Measurements from ENCODE around the gene ARHGEF4. TPM values are rescaled to one million over a fixed set of nuclear protein-coding genes. Genes with fewer than 3 reads are reported as not detected.

The ARHGEF4 gene
- total RNA-seq, 1 experiment from 2014 or later, result 12.6 TPM

DNA sequence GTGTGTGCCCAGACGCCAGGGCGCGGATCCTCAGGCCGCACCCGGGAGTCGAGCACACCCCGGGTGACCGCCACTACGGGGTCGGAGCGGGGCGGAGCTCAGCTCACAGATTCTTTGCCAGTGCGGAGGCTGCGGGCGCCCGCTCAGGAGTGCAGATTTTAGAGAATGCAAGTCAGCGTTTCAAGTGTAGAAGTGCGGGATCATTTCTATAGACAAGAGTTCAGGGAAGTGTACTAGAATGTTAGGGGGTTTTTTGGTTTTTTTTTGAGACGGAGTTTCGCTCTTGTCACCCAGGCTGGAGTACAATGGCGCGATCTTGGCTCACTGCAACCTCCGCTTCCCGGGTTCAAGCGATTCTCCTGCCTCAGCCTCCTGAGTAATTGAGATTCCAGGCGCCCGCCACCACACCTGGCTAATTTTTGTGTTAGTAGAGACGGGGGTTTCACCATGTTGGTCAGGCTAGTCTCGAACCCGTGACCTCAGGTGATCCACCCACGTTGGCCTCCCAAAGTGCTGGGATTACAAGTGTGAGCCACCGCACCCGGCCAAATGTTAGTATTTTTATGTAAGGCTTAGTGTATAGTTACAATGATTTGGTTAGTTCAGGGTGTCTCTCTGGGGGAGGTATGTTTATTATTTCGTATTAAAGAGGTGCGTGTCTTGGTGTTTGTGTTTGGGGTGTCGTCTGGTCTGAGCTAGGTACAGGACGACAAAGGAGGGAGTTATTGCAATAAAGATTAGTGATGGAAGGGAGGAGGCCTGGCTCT is 257.2 kb downstream of the ARHGEF4 start:
- H3K23ac ChIP-seq (ENCODE audit: insufficient read length, low read depth, low read length), result no peak overlapping the region
- H3K4me2 ChIP-seq (ENCODE audit: insufficient read depth, insufficient read length, low read length), result peak overlapping the region; percentile 36
- no peak overlapping the region for H2BK120ac ChIP-seq (ENCODE audit: low read depth, low read length, poor library complexity, severe bottlenecking)
- peaks cover 4 to 7% of the 10 kb centered on the region in 2 experiments; a peak in 2 of 4 replicates for H3K4me1 Mint-ChIP-seq
- H2AFZ ChIP-seq (ENCODE audit: low read length), result no peak overlapping the region
- DNase-seq, result no peak
- no peak overlapping the region for H3K18ac ChIP-seq (ENCODE audit: insufficient read length, low read depth, low read length)
- no peak overlapping the region for H2BK15ac ChIP-seq (ENCODE audit: low read depth, low read length)
- H2BK20ac ChIP-seq (ENCODE audit: low read depth, low read length, poor library complexity, severe bottlenecking), result no peak overlapping the region
- 0 out of 2 replicates have a peak overlapping the region, but pooled peaks have one; percentile 68 for H3K14ac ChIP-seq (ENCODE audit: insufficient read depth, low read length)
- peak overlapping the region; percentile 88 to 96 (median 92) for H3K27ac Mint-ChIP-seq
- H3T11ph ChIP-seq (ENCODE audit: low read length), result no peak overlapping the region
- no peak overlapping the region for H4K8ac ChIP-seq (replicated peaks; ENCODE audit: insufficient read length, low read depth, low read length)
- H3K27me3 ChIP-seq (ENCODE audit: insufficient read depth, low read length), result no peaks in the 10 kb centered on the region
- H3K4me3 Mint-ChIP-seq, result peak overlapping the region; percentile 85 to 89
- H3K79me1 ChIP-seq (ENCODE audit: insufficient read depth, low read depth, low read length, poor library complexity, severe bottlenecking), result peaks cover 3% of the 10 kb centered on the region
- H2BK5ac ChIP-seq (ENCODE audit: insufficient read length, low read length), result no peak overlapping the region
- no peak overlapping the region for H2BK12ac ChIP-seq (ENCODE audit: insufficient read length, low read depth, low read length)
- peaks cover 24% of the 10 kb centered on the region; the same call in 1 of the 2 replicates for H3K79me2 ChIP-seq (ENCODE audit: insufficient read depth, low read length)
- 100% methylated on average over 3 of the region's 37 CpGs for WGBS (ENCODE audit: extremely low coverage, insufficient read length, low lambda C conversion rate)
- H4K5ac ChIP-seq (ENCODE audit: insufficient read length, low read depth, low read length), result no peak overlapping the region
- H4K91ac ChIP-seq (ENCODE audit: insufficient read length, low read depth, low read length), result no peak overlapping the region
- H3K4me1 ChIP-seq (ENCODE audit: insufficient read depth, low read length), result no peaks in the 10 kb centered on the region
- no peaks in the 10 kb centered on the region for H3K9me3 ChIP-seq (ENCODE audit: control insufficient read depth, low read depth, low read length)
- no peak overlapping the region for H3K56ac ChIP-seq (ENCODE audit: insufficient read length, low read depth, low read length)
- H3K23me2 ChIP-seq (ENCODE audit: insufficient read length, low read depth, low read length, poor library complexity, severe bottlenecking), result no peaks in the 10 kb centered on the region
- peaks cover 13 to 24% (median 17%) of the 10 kb centered on the region in 3 experiments; a peak in 6 of 7 replicates for H3K36me3 Mint-ChIP-seq (ENCODE audit: insufficient read depth in 1 of 3, low read depth in 3 of 3)
- no peak overlapping the region for H3K4ac ChIP-seq (ENCODE audit: low read depth, low read length)
- H3K9ac ChIP-seq (ENCODE audit: extremely low read depth, insufficient read length, low read length), result peak overlapping the region; percentile 73
- TF ChIP-seq, protein P1, sequence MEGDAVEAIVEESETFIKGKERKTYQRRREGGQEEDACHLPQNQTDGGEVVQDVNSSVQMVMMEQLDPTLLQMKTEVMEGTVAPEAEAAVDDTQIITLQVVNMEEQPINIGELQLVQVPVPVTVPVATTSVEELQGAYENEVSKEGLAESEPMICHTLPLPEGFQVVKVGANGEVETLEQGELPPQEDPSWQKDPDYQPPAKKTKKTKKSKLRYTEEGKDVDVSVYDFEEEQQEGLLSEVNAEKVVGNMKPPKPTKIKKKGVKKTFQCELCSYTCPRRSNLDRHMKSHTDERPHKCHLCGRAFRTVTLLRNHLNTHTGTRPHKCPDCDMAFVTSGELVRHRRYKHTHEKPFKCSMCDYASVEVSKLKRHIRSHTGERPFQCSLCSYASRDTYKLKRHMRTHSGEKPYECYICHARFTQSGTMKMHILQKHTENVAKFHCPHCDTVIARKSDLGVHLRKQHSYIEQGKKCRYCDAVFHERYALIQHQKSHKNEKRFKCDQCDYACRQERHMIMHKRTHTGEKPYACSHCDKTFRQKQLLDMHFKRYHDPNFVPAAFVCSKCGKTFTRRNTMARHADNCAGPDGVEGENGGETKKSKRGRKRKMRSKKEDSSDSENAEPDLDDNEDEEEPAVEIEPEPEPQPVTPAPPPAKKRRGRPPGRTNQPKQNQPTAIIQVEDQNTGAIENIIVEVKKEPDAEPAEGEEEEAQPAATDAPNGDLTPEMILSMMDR (conservative IDR thresholded peaks at IDR 0.05), result no peak
- H2AK5ac ChIP-seq (ENCODE audit: insufficient read length, low read length), result no peak overlapping the region
- no peaks in the 10 kb centered on the region for H4K20me1 ChIP-seq (ENCODE audit: control insufficient read depth, insufficient read depth, insufficient read length)
- H3K27ac ChIP-seq (ENCODE audit: insufficient read length, low read depth, low read length), result no peak overlapping the region
- no peaks in the 10 kb centered on the region for H3K27me3 Mint-ChIP-seq (ENCODE audit: low read depth)
- no peaks in the 10 kb centered on the region; a peak in 1 of 5 replicates for H3K9me3 Mint-ChIP-seq
